Gastroesophageal sphincter (tissue), 3 donors: ENCODE results near the gene LTF.

ENCODE experiments used
- CTCF ChIP-seq, 4 experiments: fragments of 200-600 bp in 2 of 4; fragments of 450-650 bp in 2 of 4; sonication (generic) in 1 of 4; IDR thresholded peaks; one replicate each; pipeline ENCODE4 v1.5.1; 2017 to 2019; ENCODE audit warnings: antibody characterized with exemption in 4 of 4, mild to moderate bottlenecking in 2 of 4, moderate library complexity in 2 of 4
- EP300 ChIP-seq: sonication (generic); formaldehyde crosslinking; IDR thresholded peaks from one replicate; pipeline ENCODE4 v1.6.1; 2017; ENCODE audit warnings: antibody characterized with exemption, mild to moderate bottlenecking

GRCh38 chr3:46503200-46503874 is 38.6 kb upstream of the LTF start:
- no peak for TF ChIP-seq CTCF (IDR thresholded peaks at IDR 0.05)
- no peak for TF ChIP-seq EP300
